ENCODE results near the gene CYP2W1. TPM values are rescaled to one million over a fixed set of nuclear protein-coding genes. Genes with fewer than 3 reads are reported as not detected.

CYP2W1 gene
- total RNA-seq, 4 donors from 2014 or later = 5.7 to 18.6 (median 12.1) TPM

DNA sequence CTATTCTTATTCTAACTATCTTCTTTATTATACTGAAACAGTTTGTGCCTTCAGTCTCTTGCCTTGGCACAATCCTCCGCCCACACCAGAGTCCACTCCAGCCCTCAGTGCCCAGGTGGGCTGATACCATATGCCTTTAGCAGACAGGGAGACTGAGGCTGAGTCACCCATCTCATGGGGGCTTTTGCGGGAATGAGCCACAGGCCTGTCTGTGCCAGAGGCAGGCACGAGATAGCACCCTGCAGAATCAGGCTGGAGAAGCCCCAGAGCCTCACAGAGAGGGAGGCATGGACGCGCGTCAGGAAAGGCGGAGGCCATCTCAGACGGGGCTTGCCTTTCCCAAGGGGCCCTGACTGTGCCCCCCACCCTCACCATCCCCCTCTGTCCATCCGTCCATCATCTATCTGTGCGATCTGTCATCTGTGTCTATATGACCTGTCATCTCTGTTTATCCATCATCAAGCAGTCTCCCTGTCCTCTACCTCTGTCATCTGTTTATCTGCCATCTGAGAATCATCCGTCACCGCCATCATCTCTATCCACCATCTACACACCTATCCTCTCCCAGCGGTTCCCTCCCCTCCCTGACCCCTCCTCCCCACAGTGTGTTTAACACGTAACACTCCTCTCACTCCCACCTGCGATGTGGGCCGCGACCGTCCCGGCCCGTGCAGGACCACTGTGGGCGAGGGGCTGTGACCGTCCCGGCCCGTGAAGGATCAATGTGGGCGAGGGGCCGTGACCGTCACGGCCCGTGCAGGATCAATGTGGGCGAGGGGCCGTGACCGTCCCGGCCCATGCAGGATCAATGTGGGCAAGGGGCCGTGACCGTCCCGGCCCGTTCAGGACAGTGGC, 21.2 kb upstream of the CYP2W1 start:
- no peak for DNase-seq (ENCODE audit: low spot score in 2 of 2)
- H3K4me3 ChIP-seq = no peak overlapping the region
- H3K36me3 ChIP-seq = peaks cover 0 to 8% (median 0%) of the 10 kb centered on the region in 3 donors
- TF ChIP-seq CTCF (IDR thresholded peaks at IDR 0.05) = no peak
- no peak for TF ChIP-seq EP300 (IDR thresholded peaks at IDR 0.05)
- no peak for TF ChIP-seq POLR2A (IDR thresholded peaks at IDR 0.05)
- H3K9me3 ChIP-seq = no peaks in the 10 kb centered on the region
- no peak overlapping the region for H3K27ac ChIP-seq
- 82 to 84% methylated on average over 29 to 37 of the region's 37 CpGs for WGBS, 2 donors
- H3K27me3 ChIP-seq = peaks cover 0 to 34% of the 10 kb centered on the region in 2 donors
- peaks cover 0 to 48% (median 29%) of the 10 kb centered on the region in 4 donors for H3K4me1 ChIP-seq

DNA sequence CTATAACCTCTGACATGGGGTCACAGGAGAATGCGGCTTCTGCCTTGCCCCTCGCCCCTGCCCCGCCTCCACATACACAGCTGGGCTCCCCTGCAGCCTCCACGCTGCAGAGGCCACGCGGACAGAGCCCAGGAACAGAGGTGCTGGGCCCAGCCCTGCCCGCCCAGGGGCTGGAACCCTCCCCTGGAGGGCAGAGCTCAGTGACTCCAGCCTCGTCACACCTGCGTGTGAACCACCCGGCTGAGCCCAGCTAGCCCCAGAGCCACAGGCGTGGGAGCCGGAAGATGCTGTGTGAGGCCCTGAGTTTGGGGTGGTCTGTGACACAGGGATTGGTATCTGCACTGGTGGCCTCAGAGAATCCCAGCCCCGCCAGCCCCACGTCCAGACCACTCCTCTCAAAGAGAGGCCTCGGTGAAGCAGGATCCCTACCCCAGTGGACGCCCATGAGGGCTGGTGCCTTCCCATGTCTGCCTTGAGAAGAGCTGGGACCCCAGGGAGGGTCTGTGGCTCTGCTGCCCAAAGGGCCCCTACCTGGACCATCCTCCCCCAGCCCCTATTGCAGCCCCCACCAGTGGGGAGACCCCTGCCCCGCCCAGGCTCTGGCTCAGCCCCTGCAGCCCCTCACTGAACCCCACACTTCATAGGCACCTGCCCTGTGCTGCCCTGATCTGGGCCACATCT, 20.4 kb upstream of the CYP2W1 start:
- no peak for DNase-seq (ENCODE audit: low spot score in 2 of 2)
- no peak overlapping the region for H3K27ac ChIP-seq
- no peak overlapping the region for H3K4me3 ChIP-seq
- peaks cover 0 to 46% (median 29%) of the 10 kb centered on the region in 4 donors for H3K4me1 ChIP-seq
- peaks cover 0 to 15% (median under 1%) of the 10 kb centered on the region in 3 donors for H3K36me3 ChIP-seq
- WGBS, 2 donors = 83 to 88% methylated on average over 9 to 10 of the region's 17 CpGs
- peaks cover 0 to 26% of the 10 kb centered on the region in 2 donors for H3K27me3 ChIP-seq
- H3K9me3 ChIP-seq = no peaks in the 10 kb centered on the region
- TF ChIP-seq EP300 (IDR thresholded peaks at IDR 0.05) (no peak), CTCF (IDR thresholded peaks at IDR 0.05) (no peak), POLR2A (IDR thresholded peaks at IDR 0.05) (no peak)

DNA sequence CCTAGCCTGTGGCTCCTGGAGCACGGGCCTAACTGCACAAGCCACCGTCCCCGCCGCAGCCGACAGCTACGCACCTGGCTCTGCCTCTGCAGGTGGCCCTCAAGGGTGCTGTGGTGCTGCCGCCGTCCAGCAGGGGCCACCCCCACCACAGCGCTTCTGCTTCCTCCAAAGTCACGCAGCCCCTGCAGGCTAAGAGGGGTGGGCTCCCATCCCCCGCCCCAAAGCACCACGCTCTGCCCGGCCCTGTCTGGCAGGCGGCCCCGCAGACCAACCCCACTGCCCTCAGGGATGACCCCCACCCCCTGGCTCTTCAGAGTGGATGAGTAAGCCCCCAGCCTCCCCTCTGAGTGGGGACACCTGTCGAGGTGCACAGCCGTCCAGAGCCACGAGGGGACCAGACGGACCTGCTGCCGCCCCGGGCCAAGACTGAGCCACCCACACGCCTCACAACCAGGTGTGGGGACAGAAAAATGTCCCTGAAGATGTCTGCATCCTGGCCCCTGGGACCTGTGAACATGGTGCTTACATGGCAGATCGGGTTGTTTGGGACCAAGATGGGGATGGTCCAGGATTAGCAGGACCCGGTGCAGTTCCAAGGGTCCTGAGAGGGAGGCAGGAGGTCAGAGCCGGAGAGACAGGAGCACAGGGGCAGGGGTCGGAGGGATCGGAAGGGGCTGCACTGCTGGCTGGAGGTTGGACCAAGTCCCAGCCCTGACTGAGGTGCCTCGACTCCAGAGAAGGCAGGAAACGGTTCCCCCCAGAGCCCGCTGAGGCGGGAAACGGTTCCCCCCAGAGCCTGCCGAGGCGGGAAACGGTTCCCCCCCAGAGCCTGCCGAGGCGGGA, 19.5 kb upstream of the CYP2W1 start:
- H3K36me3 ChIP-seq = peaks cover 2 to 24% (median 10%) of the 10 kb centered on the region in 3 donors
- 33 to 35% methylated on average over 19 to 26 of the region's 37 CpGs for WGBS, 2 donors
- DNase-seq (ENCODE audit: low spot score in 2 of 2) = no peak
- no peak for TF ChIP-seq POLR2A (IDR thresholded peaks at IDR 0.05)
- no peak for TF ChIP-seq EP300 (IDR thresholded peaks at IDR 0.05)
- peak in 1 of 5 experiments; percentile 14 for TF ChIP-seq CTCF (IDR thresholded peaks at IDR 0.05)
- peaks cover 0 to 40% (median 29%) of the 10 kb centered on the region in 4 donors for H3K4me1 ChIP-seq
- peaks cover 0 to 21% of the 10 kb centered on the region in 2 donors for H3K27me3 ChIP-seq
- H3K27ac ChIP-seq = peak overlapping the region in 1 of 4 donors; percentile 76
- H3K9me3 ChIP-seq = no peaks in the 10 kb centered on the region
- no peak overlapping the region for H3K4me3 ChIP-seq

DNA sequence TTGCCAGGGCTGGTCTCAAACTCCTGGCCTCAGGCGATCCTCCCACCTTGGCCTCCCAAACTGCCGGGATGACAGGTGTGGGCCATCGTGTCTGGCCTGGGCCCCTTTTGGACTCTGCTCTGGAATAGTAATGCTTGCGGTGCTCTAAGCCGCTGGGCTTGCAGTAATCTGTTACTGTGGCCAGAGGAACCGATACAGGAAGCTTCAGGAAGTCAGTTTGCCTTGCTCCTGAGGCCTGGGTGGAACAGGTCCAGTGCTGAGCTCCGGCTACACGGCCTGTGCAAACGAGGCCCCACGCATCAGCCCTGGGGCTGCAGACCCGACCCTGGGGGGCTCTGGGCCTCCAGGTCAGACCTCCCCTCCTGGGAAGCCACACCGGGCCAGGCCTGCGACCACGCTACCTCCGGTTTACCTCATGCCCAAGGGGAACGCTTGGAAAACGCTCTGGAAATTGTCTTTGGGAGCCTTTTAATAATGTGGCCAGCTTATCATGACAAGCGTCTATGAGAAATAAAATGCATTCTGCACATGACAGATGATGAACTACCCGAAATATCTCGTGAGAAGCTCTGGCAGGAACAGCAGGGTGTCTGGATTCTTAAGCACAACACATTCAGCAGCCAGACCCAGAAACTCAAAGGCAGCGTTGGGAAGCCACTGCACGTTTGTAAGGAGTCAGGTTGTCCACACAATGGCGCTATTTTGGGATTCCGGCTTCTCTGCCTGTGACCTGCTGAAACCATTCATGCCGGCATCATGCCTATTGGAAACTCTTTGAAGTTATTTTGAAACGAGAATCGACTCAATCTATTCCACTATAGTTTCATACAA, 18.4 kb upstream of the CYP2W1 start:
- peaks cover 0 to 17% of the 10 kb centered on the region in 2 donors for H3K27me3 ChIP-seq
- peaks cover 2 to 36% (median 21%) of the 10 kb centered on the region in 3 donors for H3K36me3 ChIP-seq
- H3K27ac ChIP-seq = peak overlapping the region; percentile 34 to 76 (median 53)
- H3K4me3 ChIP-seq = no peak overlapping the region
- H3K4me1 ChIP-seq = peaks cover 0 to 50% (median 29%) of the 10 kb centered on the region in 4 donors
- H3K9me3 ChIP-seq = no peaks in the 10 kb centered on the region
- WGBS, 2 donors = 39 to 46% methylated on average over 24 to 25 of the region's 27 CpGs
- DNase-seq (ENCODE audit: low spot score in 2 of 2) = peak in 1 of 2 donors; percentile 27
- no peak for TF ChIP-seq POLR2A (IDR thresholded peaks at IDR 0.05)
- TF ChIP-seq EP300 (IDR thresholded peaks at IDR 0.05) = no peak
- TF ChIP-seq CTCF (IDR thresholded peaks at IDR 0.05) = peak in 1 of 5 experiments; percentile 8
